ENCODE results near the gene SIGLEC12. TPM values are rescaled to one million over a fixed set of nuclear protein-coding genes. Genes with fewer than 3 reads are reported as not detected.

SIGLEC12 gene
- total and polyA plus RNA-seq, 9 of the 15 experiments (the other 6 are each of a cell fraction or from before 2014, with no cell fraction given): 0.08 to 1.3 (median 0.54) TPM

DNA sequence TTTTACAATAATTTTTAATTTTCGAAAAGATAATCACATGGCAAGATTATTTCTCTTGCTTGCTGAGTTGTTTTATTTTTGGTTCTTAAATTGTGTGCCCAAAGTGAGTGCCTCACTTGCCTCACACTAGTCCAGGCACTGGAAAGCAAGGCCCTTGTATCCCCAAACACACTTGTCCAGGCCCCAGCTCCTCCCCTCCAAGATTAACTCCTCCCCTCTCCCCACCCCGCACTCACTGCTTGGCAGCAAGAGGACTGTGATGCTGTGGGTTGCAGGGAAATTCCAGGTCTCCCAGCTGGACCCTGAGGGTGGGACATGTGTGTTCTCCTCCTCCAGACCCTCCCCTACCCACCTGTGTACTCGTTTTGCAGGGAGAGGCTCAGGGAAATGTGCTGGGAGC is 3.9 kb downstream of the SIGLEC12 start:
- no peak overlapping the region for H3K27ac ChIP-seq (ENCODE audit: extremely low read depth, low read depth, low read length)
- no peaks in the 10 kb centered on the region; the same call in 2 of the 3 replicates for H3K79me2 ChIP-seq (ENCODE audit: control insufficient read depth, insufficient read depth, low read length)
- 0 out of 4 replicates have a peak overlapping the region, but pooled peaks of 1 of the 2 experiments have one; percentile 17 for H3K9ac ChIP-seq (ENCODE audit: insufficient read depth in 1 of 2, low read depth in 2 of 2, low read length in 2 of 2)
- H3K36me3 ChIP-seq (ENCODE audit: control insufficient read depth, insufficient read depth, low read length): no peaks in the 10 kb centered on the region
- no peaks in the 10 kb centered on the region for H3K9me1 ChIP-seq (ENCODE audit: control insufficient read depth, insufficient read depth, low read length)
- in situ Hi-C loops (cut with MboI): no loop called here
- 13% methylated on average over 3 of the region's 3 CpGs for WGBS (ENCODE audit: insufficient coverage, low coverage, missing lambda C conversion rate)
- no peaks in the 10 kb centered on the region for H4K20me1 ChIP-seq (replicated peaks; ENCODE audit: control insufficient read depth, insufficient read depth, low read length)
- peaks cover 15 to 20% of the 10 kb centered on the region in 2 experiments for H3K4me1 ChIP-seq (replicated peaks in 1 of 2; ENCODE audit: control insufficient read depth in 2 of 2, insufficient read depth in 2 of 2, low read length in 2 of 2)
- peak overlapping the region; percentile 81 for H2AFZ ChIP-seq (ENCODE audit: low read depth, low read length)
- peak overlapping the region; percentile 2; the same call in 1 of the 2 replicates for H3K4me2 ChIP-seq (ENCODE audit: insufficient read depth, low read length)
- intact Hi-C loops (cut with micrococcal nuclease): no loop called here
- no TSS peak for BruUV-seq (replicated peaks)
- ChIA-PET POLR2A (interaction anchor here (0.8 to 1.0 kb wide), 5 partner anchors 9 to 206 kb away, joined by 3 to 4 read pairs (median 4); no protein-coding TSS in a partner anchor), CTCF (ENCODE audit: low intra/inter-chr PET ratio) (no interaction called here)
- no peaks in the 10 kb centered on the region for H3K27me3 ChIP-seq (ENCODE audit: control insufficient read depth in 2 of 2, insufficient read depth in 2 of 2, low read length in 2 of 2)
- peak; percentile 51 for FAIRE-seq
- no peaks in the 10 kb centered on the region for H3K9me3 ChIP-seq (replicated peaks; ENCODE audit: control insufficient read depth, insufficient read depth, low read depth, low read length)
- DNase-seq (ENCODE audit: extremely low read depth in 1 of 4, low spot score in 3 of 4): peak in 3 of 4 experiments; percentile 26 to 63 (median 48)
- peak; percentile 90 for ATAC-seq
- H3K4me3 ChIP-seq: no peak overlapping the region
- TF ChIP-seq, protein P1, sequence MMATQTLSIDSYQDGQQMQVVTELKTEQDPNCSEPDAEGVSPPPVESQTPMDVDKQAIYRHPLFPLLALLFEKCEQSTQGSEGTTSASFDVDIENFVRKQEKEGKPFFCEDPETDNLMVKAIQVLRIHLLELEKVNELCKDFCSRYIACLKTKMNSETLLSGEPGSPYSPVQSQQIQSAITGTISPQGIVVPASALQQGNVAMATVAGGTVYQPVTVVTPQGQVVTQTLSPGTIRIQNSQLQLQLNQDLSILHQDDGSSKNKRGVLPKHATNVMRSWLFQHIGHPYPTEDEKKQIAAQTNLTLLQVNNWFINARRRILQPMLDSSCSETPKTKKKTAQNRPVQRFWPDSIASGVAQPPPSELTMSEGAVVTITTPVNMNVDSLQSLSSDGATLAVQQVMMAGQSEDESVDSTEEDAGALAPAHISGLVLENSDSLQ (IDR thresholded peaks at IDR 0.05): no peak
- TF ChIP-seq, protein P2, sequence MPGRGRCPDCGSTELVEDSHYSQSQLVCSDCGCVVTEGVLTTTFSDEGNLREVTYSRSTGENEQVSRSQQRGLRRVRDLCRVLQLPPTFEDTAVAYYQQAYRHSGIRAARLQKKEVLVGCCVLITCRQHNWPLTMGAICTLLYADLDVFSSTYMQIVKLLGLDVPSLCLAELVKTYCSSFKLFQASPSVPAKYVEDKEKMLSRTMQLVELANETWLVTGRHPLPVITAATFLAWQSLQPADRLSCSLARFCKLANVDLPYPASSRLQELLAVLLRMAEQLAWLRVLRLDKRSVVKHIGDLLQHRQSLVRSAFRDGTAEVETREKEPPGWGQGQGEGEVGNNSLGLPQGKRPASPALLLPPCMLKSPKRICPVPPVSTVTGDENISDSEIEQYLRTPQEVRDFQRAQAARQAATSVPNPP (IDR thresholded peaks at IDR 0.05; ENCODE audit: borderline replicate concordance, insufficient read depth, insufficient read length): no peak
- TF ChIP-seq, protein P3, sequence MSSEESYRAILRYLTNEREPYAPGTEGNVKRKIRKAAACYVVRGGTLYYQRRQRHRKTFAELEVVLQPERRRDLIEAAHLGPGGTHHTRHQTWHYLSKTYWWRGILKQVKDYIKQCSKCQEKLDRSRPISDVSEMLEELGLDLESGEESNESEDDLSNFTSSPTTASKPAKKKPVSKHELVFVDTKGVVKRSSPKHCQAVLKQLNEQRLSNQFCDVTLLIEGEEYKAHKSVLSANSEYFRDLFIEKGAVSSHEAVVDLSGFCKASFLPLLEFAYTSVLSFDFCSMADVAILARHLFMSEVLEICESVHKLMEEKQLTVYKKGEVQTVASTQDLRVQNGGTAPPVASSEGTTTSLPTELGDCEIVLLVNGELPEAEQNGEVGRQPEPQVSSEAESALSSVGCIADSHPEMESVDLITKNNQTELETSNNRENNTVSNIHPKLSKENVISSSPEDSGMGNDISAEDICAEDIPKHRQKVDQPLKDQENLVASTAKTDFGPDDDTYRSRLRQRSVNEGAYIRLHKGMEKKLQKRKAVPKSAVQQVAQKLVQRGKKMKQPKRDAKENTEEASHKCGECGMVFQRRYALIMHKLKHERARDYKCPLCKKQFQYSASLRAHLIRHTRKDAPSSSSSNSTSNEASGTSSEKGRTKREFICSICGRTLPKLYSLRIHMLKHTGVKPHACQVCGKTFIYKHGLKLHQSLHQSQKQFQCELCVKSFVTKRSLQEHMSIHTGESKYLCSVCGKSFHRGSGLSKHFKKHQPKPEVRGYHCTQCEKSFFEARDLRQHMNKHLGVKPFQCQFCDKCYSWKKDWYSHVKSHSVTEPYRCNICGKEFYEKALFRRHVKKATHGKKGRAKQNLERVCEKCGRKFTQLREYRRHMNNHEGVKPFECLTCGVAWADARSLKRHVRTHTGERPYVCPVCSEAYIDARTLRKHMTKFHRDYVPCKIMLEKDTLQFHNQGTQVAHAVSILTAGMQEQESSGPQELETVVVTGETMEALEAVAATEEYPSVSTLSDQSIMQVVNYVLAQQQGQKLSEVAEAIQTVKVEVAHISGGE (CRISPR knock-in tag; IDR thresholded peaks at IDR 0.05): no peak
- TF ChIP-seq STAT5A (IDR thresholded peaks at IDR 0.05; ENCODE audit: borderline replicate concordance, low read length): no peak
- TF ChIP-seq, protein P4, sequence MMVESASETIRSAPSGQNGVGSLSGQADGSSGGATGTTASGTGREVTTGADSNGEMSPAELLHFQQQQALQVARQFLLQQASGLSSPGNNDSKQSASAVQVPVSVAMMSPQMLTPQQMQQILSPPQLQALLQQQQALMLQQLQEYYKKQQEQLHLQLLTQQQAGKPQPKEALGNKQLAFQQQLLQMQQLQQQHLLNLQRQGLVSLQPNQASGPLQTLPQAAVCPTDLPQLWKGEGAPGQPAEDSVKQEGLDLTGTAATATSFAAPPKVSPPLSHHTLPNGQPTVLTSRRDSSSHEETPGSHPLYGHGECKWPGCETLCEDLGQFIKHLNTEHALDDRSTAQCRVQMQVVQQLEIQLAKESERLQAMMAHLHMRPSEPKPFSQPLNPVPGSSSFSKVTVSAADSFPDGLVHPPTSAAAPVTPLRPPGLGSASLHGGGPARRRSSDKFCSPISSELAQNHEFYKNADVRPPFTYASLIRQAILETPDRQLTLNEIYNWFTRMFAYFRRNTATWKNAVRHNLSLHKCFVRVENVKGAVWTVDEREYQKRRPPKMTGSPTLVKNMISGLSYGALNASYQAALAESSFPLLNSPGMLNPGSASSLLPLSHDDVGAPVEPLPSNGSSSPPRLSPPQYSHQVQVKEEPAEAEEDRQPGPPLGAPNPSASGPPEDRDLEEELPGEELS (CRISPR knock-in tag; IDR thresholded peaks at IDR 0.05; ENCODE audit: borderline replicate concordance): no peak
- TF ChIP-seq JUNB (CRISPR knock-in tag; conservative IDR thresholded peaks at IDR 0.05): no peak
- TF ChIP-seq KHSRP (IDR thresholded peaks at IDR 0.05): no peak
- TF ChIP-seq, protein P5, sequence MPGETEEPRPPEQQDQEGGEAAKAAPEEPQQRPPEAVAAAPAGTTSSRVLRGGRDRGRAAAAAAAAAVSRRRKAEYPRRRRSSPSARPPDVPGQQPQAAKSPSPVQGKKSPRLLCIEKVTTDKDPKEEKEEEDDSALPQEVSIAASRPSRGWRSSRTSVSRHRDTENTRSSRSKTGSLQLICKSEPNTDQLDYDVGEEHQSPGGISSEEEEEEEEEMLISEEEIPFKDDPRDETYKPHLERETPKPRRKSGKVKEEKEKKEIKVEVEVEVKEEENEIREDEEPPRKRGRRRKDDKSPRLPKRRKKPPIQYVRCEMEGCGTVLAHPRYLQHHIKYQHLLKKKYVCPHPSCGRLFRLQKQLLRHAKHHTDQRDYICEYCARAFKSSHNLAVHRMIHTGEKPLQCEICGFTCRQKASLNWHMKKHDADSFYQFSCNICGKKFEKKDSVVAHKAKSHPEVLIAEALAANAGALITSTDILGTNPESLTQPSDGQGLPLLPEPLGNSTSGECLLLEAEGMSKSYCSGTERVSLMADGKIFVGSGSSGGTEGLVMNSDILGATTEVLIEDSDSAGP (CRISPR knock-in tag; IDR thresholded peaks at IDR 0.05): no peak
- no peak for TF ChIP-seq POU5F1 (IDR thresholded peaks at IDR 0.05; ENCODE audit: borderline replicate concordance, low read depth, low read length, partially characterized antibody)

Measured in K562 (cell line).